Tongue (tissue), 3 donors: ENCODE measurements around the gene OR2L13. TPM values are rescaled to one million over a fixed set of nuclear protein-coding genes. Genes with fewer than 3 reads are reported as not detected.
"Not testable (repeated sequence)": the region's sequence is repeated elsewhere in the genome, so short reads cannot be mapped to it uniquely, and the experiment has no call there.

Experiments used
- DNase-seq: peaks from one replicate; pipeline ENCODE4 v3.0.0-alpha.2; 2015
- small RNA-seq: library from RNA; depleted of rRNA; stranded (forward); fragments of <200 nt; gene quantifications from one replicate; pipeline ENCODE3, GENCODE V24; 2014; ENCODE audit warnings: low replicate concordance
- total RNA-seq: library from RNA; depleted of rRNA; stranded (reverse); fragments of >200 nt; gene quantifications from one replicate; pipeline ENCODE4 v1.2.3, GENCODE V29; 2014

Gene OR2L13, protein sequence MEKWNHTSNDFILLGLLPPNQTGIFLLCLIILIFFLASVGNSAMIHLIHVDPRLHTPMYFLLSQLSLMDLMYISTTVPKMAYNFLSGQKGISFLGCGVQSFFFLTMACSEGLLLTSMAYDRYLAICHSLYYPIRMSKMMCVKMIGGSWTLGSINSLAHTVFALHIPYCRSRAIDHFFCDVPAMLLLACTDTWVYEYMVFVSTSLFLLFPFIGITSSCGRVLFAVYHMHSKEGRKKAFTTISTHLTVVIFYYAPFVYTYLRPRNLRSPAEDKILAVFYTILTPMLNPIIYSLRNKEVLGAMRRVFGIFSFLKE
- total RNA-seq, result not detected

DNA sequence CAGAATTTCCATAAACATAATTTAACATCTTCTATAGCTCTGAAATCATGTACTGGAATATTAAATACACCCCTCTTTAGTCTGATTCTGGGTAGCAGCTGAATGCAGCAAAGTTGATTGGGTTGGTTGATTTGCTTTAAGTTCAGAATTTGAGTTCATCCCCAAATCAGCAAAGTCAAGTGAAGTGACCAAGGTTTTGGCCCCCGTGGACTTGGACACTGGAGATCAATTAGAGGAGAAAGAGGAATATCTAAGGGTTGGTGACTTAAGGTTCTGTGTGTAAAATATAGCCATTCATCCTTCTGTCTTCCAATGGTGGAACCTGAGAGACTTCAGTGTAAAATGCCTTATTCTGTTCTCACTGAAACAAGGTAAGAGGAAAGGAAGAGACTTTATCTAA is at the start of gene OR2L13:
Gene OR2L13 (plus strand): TSS at position 301 of the 400 bp plus-strand sequence. CDS start 4,192 bp downstream, outside the sequence.
- DNase-seq, result no peak

DNA sequence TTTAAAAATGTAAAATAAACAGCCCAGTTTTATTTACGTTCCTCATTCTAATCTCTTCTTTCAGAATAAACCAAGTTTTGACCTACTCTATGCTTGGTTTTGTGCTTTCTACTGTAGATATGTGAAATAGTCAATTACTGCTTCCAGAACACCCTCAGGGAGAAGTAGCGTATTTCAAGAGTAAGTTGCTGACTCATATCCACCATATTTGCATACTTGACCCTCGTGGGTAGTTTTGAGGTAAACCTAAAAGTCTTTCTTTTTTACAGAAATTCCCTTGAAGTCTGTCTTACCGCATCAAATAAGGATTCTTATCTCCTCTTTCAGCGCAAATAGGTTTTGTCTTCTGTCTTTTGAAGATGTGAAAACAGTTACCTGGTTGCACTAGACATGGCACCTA is 49.8 kb upstream of the OR2L13 start:
- DNase-seq, result no peak

DNA sequence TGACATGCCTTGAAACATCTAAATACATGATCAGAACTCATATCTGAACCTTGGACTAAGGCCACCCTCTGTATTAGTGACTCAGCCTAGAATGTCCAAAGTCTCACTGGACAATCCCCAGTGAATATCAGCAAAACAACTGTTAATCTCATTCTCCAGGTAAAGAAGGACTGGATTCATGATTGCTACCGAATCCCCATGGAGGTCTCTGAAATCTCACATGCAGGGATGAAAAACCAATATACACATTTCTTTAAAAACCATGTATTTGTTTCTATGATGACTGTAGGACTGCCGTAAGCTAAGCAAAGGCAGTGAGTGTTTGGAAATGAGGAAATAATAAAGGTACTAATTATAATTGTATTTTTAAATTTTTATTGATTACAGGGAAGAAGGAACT is 48.4 kb upstream of the OR2L13 start, which contains the start of gene OR2L3:
Gene OR2L3 (plus strand): TSS at position 301 of the 400 bp plus-strand sequence. CDS start 13,846 bp downstream, outside the sequence.
- DNase-seq, result no peak

DNA sequence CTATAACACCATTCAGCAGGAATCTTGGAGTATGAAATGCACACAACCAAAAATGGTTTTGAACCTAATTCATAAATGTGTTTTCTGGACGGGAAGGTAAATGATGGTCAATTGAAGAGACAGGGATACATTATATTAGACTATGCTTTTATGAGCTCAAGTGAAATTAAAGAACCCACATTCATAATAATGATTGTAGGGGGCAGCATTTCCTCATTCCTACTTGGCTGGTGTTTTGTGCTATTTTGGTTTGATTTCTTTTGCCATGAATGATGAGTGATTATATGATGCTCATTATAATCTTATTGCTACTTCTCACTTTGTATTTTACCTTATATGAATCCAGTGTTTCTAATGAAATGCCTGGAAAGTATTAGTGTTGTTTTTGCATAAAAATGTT is 48.0 kb upstream of the OR2L13 start:
- no peak for DNase-seq

DNA sequence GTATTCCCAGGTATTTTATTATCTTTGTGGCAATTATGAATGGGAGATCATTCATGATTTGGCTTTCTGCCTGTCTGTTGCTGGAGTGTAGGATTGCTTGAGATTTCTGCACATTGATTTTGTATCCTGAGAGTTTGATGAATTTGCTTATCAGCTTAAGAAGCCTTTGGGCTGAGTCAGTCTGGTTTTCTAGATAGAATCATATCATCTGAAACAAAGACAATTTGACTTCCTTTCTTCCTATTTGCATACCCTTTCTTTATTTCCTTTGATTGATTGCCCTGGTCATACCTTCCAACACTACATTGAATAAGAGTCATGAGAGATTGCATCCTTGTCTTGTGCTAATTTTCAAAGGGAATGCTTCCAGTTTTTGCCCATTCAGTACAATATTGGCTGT is 40.3 kb upstream of the OR2L13 start:
- no peak for DNase-seq

DNA sequence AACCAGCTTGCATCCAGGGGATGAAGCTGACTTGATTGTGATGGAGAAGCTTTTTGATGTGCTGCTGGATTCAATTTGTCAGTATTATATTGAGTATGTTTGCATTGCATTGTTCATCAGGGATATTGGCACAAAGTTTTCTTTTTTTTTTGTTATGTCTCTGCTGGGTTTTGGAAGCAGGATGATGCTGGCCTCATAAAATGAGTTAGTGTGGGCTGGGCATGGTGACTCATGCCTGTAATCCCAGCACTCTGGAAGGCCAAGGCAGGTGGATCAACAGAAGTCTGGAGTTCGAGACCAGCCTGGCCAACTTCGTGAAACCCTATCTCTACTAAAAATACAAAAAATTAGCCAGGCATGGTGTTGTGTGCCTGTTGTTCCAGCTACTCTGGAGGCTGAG is 39.7 kb upstream of the OR2L13 start:
- DNase-seq, result no peak

DNA sequence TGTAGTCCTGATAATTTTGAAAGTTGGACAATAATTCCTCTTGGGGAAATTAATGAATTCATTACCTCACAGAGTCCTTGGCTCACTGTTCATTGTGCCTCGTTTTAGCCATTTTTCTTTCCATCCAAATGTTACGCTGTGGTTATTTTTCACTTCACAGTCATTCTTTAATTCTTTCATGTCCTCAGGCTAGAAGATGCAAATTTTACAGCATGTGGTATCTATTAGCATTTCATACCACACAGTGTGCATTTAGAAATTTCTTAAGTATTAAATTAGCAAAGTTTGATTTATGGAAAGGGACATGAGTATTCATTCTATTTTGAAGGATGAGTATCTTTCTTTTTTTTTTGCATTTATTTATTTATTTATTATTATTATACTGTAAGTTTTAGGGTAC is 29.9 kb upstream of the OR2L13 start:
- DNase-seq, result no peak

DNA sequence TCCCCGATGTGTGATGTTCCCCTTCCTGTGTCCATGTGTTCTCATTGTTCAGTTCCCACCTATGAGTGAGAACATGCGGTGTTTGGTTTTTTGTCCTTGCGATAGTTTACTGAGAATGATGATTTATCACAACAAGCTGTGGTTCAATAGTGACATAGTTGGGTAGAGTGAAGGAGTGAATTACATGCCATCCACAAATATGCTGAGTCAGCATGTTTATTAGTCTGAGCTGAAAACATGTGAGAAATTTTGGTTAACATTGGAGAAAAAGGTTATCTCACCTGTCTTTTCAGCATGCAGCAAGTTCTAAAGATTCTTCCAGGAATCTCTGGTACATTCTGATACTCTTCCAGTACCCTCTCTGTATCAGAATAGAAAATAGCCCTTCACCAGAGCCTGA is 29.4 kb upstream of the OR2L13 start:
- no peak for DNase-seq

DNA sequence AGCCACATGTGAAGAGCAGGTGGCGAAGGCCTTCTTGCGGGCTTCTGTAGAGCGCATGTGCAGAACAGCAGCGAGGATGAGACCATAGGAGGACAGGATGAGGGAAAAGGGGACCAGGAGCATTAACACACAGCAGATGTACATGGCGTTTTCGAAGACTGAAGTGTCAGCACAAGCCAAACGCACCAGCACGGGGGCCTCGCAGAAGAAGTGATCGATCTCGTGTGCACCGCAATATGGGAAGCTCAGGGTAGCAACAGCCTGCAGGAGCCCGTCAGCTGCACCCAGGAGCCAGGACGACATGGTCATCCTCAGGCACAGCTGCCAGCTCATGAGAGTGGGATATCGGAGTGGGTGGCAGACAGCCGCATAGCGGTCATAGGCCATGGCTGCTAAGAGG is 11.1 kb upstream of the OR2L13 start:
- not testable (repeated sequence) for DNase-seq

DNA sequence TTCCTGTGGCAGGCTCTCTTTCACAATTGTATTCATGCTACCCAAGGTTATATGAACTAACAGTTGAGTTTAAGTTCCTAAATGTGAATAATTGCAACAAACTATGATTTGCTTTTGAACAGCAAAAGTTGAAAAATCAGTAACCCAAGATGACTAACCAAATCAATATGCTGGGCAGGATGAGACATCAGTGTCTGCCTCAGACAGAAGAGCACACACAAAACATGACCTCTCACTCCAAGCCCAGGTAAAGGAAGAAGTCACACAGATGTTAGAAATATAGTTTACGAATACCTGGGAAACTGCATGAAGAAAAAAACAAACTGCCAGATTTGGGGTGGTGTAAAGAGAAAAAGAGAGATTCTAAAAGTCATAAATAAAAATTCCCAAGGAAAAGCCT is 3.5 kb downstream of the OR2L13 start:
- no peak for DNase-seq

DNA sequence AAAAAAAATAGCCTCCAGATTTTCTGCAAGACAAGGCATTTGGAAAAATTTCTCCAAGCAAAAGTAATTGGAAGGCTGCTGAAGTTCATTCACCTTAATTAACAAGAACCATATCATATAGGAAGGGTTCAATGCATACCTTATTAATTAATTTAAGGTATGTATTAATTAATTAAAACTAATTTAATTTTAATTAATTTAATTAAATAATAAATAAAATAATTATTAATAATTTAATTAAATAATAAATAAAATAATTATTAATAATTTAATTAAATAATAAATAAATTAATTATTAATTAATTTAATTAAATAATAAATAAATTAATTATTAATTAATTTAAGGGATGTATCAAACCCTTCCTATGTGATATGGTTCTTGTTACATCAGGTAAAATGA is 7.9 kb downstream of the OR2L13 start:
- no peak for DNase-seq

DNA sequence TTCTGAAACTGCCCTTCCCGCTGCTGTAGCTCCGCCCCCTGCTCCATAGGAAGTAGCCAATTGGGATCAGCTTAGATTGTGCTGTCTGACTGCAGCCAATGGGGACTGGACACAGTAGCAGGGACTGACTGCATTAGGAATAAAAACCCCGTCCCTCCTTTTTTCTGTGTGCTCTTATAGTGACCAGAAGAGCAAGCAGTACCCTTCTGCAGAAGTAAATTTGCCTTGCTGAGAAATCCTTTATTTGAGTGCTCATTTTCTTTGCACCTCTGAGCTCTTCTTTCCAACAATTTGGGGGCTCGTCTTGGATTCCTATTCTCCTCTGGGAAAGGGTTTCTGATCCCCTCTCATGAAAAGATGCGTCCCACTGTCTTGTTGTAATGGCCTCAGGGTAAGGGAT is 16.2 kb downstream of the OR2L13 start:
- DNase-seq, result no peak

DNA sequence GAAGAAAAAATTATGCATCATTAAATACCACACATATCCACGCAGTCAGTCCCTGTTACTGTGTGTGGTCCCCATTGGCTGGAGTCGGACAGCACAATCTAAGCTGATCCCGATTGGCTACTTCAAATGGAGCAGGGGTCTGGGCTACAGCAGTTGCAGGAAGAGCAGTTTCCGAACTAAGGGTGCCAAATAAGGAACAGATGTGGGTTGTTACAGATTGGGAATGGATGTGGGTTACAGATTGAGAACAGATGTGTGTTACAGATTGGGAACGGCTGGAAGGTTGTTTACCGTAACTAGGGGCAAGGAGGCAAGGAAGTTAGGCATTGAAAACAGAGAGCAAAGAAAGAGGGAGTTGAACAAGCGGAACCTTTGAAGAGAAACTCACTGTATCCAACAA is 19.9 kb downstream of the OR2L13 start:
- DNase-seq, result no peak

DNA sequence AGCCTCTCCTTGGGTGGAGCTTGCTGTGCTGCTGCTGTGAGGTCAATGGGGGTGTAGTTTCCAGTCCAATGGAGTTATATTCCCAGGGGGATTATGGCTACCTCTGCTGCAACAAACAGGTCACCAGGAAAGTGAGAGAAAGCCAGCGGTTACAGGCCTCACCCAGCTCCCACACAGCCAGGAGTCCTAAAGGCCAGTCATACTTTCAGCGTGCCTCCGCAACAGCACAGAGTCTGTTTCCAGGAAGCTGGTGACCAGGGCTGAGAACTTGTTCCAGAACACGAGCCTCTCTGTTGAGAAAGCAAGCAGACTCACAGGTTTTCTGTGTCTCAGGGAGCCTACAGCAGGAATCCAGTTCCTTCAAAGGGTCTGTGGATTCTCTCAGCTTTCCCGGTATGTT is 32.7 kb downstream of the OR2L13 start:
- DNase-seq, result no peak

DNA sequence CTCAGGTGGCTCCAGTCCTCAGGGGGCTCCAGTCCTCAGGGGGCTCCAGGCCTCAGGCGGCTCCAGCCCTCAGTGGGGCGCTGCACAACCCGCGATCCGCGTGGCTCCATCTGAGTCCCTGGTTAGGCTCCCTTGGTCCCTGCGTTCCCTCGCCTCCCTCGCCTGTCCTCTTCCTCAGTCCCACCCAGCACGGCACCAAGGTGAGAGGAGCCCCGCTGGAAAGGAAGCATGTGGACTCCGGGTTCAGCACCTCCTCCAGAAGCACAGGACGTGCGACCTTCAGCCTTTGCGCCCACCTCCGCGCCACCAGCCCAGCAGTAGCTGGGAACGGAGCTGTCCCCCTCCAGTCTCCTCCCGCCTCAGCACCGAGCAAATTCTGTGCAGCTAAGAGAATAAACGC is 41.8 kb downstream of the OR2L13 start:
- no peak for DNase-seq

DNA sequence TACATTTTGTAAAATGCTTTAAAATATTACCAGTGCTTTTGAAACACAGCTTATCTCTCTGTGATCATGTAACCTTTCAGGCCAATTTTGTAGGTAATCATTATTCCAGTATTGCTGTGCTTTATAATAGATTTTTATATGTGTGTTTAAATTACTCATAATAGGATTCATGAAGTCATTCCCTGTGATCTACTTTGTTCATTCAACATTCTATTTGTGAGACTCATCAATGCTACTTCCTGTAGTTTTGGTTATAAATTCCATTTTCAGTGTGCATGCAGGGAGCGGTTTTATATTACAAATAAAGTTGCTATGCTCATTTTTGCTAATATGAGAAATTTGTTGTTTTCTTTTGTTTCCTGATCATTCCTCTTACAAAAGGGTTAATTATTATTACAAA is 45.9 kb downstream of the OR2L13 start:
- no peak for DNase-seq

DNA sequence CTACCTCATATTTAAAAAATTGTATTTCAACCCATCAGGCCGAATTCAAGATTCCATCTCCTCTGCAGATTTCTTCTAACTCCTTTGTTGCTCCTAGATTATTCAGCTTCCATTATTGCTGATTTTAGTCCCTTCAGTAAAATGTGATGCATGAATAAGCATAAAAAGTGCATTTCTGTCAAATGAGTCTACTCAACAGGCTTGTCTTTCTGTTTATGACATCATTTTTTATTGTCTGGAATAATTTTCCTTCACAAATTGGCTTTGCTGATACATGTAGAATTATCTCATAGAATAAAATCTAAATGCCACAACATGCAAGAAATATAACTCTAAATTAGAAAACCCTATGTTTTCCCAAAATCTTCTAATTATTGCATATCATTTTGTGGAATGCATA is 48.3 kb downstream of the OR2L13 start:
- no peak for DNase-seq

DNA sequence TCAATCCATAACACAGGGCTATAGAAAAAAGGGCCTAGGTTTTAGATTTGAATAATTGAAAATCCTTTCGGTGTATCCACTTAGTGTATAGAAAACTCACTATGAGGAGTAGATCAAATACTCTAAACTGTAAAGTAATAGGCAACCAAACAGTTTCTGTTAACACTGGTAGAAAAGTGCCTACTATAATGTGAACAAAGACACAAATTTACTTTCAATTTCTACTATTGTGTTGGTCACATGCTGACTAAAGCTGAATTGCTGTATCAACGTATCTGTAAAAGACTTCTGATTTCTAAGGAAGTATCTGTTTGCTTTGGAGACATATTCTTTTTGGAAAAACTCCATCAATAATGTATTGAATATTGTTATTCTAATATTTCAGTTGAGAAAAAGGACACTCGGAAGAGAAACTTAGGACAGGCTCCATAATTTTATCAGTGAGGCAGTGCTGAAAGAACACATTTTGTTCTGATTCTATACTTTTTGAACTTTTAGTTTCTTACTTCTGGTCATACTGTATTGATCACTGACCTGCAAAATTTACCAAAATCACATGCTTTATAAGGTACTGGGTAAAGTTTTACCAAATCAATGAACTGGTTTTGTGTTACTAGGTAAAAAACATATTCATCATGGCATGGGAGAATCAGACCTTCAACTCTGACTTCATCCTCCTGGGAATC is 49.7 kb downstream of the OR2L13 start, which contains the start of gene OR2M5:
Gene OR2M5 (plus strand): TSS at position 636 of the 686 bp plus-strand sequence. CDS start 0 bp downstream, at position 636.
- DNase-seq, result no peak

Small RNA genes lying within 50 kb of the gene (small RNA-seq; reads per million reads assigned to genes)
- gene RF00019, result not detected

Other genes starting within 250 kb of the OR2L13 start
- 2.5 TPM for gene TRIM58, start 238.0 kb upstream of the OR2L13 start, total RNA-seq
- gene OR2W3, start 199.6 kb upstream of the OR2L13 start, total RNA-seq, result 1.2 TPM
- gene OR2T8, start 174.9 kb upstream of the OR2L13 start, total RNA-seq, result not detected
- not detected for gene OR2AJ1, start 170.3 kb upstream of the OR2L13 start, total RNA-seq
- not detected for gene OR2L8, start 146.3 kb upstream of the OR2L13 start, total RNA-seq
- not detected for gene OR2AK2, start 130.0 kb upstream of the OR2L13 start, total RNA-seq
- gene OR2L5, start 81.5 kb upstream of the OR2L13 start, total RNA-seq, result not detected
- gene OR2L2, start 65.1 kb upstream of the OR2L13 start, total RNA-seq, result not detected
- gene OR2L3, start 48.3 kb upstream of the OR2L13 start, total RNA-seq, result 0.10 TPM
- not detected for gene OR2M5, start 50.0 kb downstream of the OR2L13 start, total RNA-seq
- not detected for gene OR2M2, start 79.6 kb downstream of the OR2L13 start, total RNA-seq
- gene OR2M3, start 102.1 kb downstream of the OR2L13 start, total RNA-seq, result not detected
- not detected for gene OR2M4, start 136.2 kb downstream of the OR2L13 start, total RNA-seq
- gene OR2T33, start 182.8 kb downstream of the OR2L13 start, total RNA-seq, result not detected
- not detected for gene OR2T12, start 208.2 kb downstream of the OR2L13 start, total RNA-seq
- not detected for gene OR2M7, start 229.4 kb downstream of the OR2L13 start, total RNA-seq